ENCODE results near the gene TEDC1.

TEDC1 gene

DNA sequence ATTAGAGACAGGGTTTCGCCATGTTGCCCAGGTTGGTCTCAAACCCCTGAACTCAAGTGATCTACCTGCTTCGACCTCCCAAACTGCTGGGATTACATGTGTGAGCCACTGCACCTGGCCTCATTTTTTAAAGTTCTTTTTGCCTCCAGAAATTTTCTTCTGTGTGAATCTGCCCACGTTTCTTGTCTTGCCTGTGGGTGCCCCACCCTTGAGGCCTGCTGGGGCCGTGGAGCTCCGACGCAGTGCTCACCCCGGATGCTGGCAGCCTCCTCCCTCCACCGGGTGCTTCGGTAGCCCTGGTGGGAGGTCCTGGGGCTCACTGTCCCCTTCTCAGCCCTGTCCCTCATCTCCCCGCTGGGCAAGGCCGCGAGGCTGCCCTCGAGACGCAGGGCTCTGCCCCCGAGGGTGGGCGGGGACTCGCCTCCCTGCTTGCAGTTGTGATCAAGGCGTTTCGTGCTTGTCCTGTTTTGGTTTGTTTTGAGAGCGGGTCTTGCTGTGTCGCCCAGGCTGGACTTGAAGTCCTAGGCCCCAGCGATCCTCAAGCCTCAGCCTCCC lies 35.9 kb upstream of the TEDC1 start:
- H3K9ac ChIP-seq: no peak overlapping the region
- peaks cover 0 to 32% (median 0%) of the 10 kb centered on the region in 10 experiments; a peak in 6 of 20 replicates for H3K4me1 ChIP-seq
- no peak overlapping the region for H3K27ac ChIP-seq
- no peaks in the 10 kb centered on the region for H3K27me3 ChIP-seq
- H3K36me3 ChIP-seq: peaks cover 81 to 90% (median 88%) of the 10 kb centered on the region in 11 experiments
- no peak overlapping the region for H3K4me3 ChIP-seq
- no peak for TF ChIP-seq Cebpa-rat (IDR thresholded peaks at IDR 0.05)
- H3K9me3 ChIP-seq (replicated peaks in 1 of 11): no peaks in the 10 kb centered on the region
- H3K4me2 ChIP-seq: no peak overlapping the region
- peaks cover 10 to 90% (median 75%) of the 10 kb centered on the region in 11 experiments; a peak in 21 of 22 replicates for H4K20me1 ChIP-seq

DNA sequence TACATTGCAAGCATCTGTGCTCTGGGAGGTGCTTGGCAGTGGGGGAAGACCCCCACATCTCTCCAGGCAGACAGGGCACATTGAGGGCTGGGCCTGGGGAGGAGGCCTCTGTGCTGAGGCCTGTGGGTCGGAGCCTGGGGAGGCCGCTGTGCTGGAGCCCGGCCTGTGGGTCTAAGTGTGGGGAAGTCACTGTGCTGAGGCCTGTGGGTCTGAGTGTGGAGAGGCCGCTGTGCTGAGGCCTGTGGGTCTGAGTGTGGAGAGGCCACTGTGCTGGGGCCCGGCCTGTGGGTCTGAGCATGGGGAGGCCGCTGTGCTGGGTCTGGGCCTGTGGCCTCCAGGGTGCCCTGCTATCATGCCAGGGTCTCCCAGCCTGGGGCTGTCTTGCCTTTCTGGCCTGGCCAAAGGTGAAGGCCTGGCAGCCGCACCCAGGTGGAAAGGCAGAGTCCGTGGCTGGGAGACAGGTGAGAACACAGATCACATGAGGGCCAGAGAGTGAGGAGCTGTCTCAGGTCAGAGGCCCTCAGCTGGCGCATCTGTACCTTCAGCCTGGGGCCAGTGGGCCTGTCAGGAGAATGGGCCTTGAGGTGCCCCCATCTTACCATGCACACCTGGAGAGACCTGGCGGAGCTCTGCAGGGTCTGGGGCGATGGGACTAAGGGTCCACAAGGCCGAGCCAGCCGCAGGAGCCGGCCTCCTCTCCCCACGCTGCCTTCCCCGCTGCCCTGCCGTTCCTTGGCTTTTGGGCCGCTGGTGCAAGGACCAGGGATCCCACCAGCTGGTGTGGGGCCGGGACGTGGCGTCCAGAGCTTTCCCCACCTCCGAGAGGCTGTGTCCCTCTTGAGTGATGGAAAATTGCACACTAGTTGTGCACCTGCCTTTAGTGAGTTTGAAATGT lies 35.0 kb upstream of the TEDC1 start:
- H3K36me3 ChIP-seq: peaks cover 81 to 90% (median 88%) of the 10 kb centered on the region in 11 experiments
- no peaks in the 10 kb centered on the region for H3K9me3 ChIP-seq (replicated peaks in 1 of 11)
- H3K27ac ChIP-seq: no peak overlapping the region
- H3K4me2 ChIP-seq: no peak overlapping the region
- no peak for TF ChIP-seq Cebpa-rat (IDR thresholded peaks at IDR 0.05)
- H3K4me1 ChIP-seq: peaks cover 0 to 32% (median 0%) of the 10 kb centered on the region in 10 experiments; a peak in 6 of 20 replicates
- H3K9ac ChIP-seq: peak overlapping the region in 3 of 11 experiments; percentile 29 to 38 (median 31); a peak in 4 of 22 replicates
- H3K27me3 ChIP-seq: no peaks in the 10 kb centered on the region
- peaks cover 10 to 90% (median 74%) of the 10 kb centered on the region in 11 experiments; a peak in 20 of 22 replicates for H4K20me1 ChIP-seq
- no peak overlapping the region for H3K4me3 ChIP-seq

DNA sequence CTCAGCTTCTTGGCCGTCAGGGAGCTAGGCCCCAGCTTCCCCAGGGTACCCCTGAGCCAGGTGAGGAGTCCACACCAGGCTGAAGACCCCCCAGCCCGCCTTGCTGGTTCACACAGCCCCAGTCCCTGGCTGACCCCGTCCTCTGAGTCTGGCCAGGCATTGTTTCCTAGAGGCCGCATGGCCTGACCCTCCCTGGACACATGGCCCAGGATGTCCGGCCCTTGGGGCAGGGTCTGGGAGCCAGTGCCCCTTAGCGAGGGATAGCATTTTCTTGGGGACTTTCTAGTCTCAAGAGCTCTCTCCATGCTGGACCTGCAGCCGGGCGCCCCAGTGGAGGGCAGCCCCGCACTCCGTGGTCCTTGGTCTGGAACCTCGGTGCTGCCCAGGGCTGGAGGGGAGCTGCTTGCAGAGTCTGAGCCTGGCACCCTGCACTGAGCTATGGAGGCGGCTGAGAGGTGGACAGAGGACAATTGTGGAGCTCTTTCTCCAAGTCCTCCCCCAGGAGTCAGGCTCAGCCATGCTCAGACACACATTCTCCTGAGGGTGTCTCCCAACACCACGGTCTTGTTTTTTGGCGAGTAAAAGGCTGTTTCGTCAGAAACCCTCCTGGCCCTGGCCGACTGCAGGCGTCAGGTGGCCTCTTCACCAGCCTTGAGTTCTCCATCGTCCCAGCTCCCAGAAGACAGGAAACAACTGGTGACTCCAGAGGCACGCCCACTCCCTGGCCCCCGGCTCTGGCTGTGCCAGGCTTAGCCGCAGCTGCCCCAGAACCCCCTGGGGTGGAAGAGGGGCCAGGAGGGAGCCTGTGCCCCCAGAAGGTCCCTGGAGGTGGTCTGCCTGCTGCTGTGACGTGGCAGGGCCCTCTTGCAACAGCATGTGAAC lies 34.1 kb upstream of the TEDC1 start:
- Histone ChIP-seq H3K27me3 (no peaks in the 10 kb centered on the region), H3K4me3 (no peak overlapping the region), H3K9me3 (replicated peaks in 1 of 11) (no peaks in the 10 kb centered on the region), H3K36me3 (peaks cover 81 to 90% (median 88%) of the 10 kb centered on the region in 11 experiments), H3K4me1 (peaks cover 0 to 37% (median 0%) of the 10 kb centered on the region in 10 experiments; a peak in 6 of 20 replicates), H4K20me1 (peaks cover 10 to 90% (median 75%) of the 10 kb centered on the region in 11 experiments; a peak in 20 of 22 replicates), H3K4me2 (no peak overlapping the region), H3K9ac (peak overlapping the region in 4 of 11 experiments; percentile 15 to 39 (median 28); a peak in 4 of 22 replicates), H3K27ac (no peak overlapping the region)
- TF ChIP-seq Cebpa-rat (IDR thresholded peaks at IDR 0.05): no peak

DNA sequence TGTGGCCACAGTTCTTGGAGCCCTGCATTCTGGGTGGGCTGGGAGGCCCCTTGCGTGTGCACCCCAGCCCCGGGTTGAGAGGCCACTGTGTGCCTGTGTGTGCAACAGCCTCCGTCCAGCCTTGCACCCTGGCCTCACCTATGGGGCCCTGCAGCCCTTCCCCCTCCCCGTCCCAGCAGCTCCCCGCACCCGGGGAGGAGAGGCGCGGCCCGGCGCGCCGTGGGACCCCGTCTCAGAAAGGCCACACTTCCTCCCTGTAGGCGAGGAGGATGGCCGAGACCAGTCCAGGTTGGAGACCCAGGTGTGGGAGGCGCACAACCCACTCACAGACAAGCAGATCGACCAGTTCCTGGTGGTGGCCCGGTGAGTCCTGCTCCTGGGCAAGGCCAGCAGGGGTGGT lies 33.0 kb upstream of the TEDC1 start:
- Histone ChIP-seq H3K9ac (no peak overlapping the region), H3K9me3 (replicated peaks in 1 of 11) (no peaks in the 10 kb centered on the region), H3K27ac (no peak overlapping the region), H3K4me3 (no peak overlapping the region), H3K4me1 (peaks cover 0 to 36% (median 0%) of the 10 kb centered on the region in 10 experiments; a peak in 6 of 20 replicates), H3K27me3 (no peaks in the 10 kb centered on the region), H3K4me2 (no peak overlapping the region), H3K36me3 (peaks cover 80 to 90% (median 88%) of the 10 kb centered on the region in 11 experiments), H4K20me1 (peaks cover 10 to 90% (median 74%) of the 10 kb centered on the region in 11 experiments; a peak in 20 of 22 replicates)
- TF ChIP-seq Cebpa-rat (IDR thresholded peaks at IDR 0.05): no peak

DNA sequence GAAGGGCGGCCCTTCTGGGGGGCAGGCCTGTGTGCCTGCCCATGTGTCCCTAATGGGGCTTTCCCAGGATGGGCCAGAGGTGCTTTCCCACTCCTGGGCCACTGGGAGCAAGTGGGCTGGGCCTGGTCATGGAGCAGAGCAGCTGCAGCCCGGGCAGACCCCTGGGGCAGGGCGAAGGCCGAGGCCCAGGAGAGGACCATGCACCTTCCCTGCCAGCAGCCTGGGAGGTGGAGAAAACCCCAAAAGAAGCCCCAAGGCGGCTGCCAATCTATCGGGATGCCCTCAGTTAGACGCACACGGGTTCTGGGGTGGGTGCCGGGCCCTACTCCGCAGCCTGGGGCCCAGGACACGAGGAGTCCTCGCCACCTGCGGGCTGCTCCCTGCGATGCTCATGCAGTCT lies 32.5 kb upstream of the TEDC1 start:
- H3K27ac ChIP-seq: no peak overlapping the region
- H4K20me1 ChIP-seq: peaks cover 10 to 90% (median 71%) of the 10 kb centered on the region in 11 experiments; a peak in 20 of 22 replicates
- H3K4me3 ChIP-seq: no peak overlapping the region
- no peak for TF ChIP-seq Cebpa-rat (IDR thresholded peaks at IDR 0.05)
- no peaks in the 10 kb centered on the region for H3K9me3 ChIP-seq (replicated peaks in 1 of 11)
- H3K27me3 ChIP-seq: no peaks in the 10 kb centered on the region
- peaks cover 83 to 90% (median 88%) of the 10 kb centered on the region in 11 experiments for H3K36me3 ChIP-seq
- no peak overlapping the region for H3K9ac ChIP-seq
- no peak overlapping the region for H3K4me2 ChIP-seq
- peaks cover 0 to 32% (median 0%) of the 10 kb centered on the region in 10 experiments; a peak in 5 of 20 replicates for H3K4me1 ChIP-seq

DNA sequence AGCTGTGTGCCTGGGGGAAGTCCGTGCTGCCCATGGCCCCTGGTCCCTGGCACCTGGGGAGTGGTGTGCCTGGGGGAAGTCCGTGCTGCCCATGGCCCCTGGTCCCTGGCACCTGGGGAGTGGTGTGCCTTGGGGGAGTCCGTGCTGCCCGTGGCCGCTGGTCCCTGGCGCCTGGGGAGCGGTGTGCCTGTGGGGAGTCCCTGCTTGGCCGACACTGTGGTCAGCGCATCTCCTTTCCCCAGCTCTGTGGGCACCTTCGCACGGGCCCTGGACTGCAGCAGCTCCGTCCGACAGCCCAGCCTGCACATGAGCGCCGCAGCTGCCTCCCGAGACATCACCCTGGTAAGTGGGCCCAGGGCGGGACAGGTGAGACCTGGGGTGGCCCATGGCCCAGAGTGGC lies 30.9 kb upstream of the TEDC1 start:
- H4K20me1 ChIP-seq: peaks cover 10 to 88% (median 71%) of the 10 kb centered on the region in 11 experiments; a peak in 20 of 22 replicates
- H3K4me2 ChIP-seq: no peak overlapping the region
- no peak overlapping the region for H3K27ac ChIP-seq
- peaks cover 81 to 90% (median 87%) of the 10 kb centered on the region in 11 experiments for H3K36me3 ChIP-seq
- no peaks in the 10 kb centered on the region for H3K27me3 ChIP-seq
- no peak overlapping the region for H3K4me3 ChIP-seq
- peaks cover 0 to 22% (median 0%) of the 10 kb centered on the region in 10 experiments; a peak in 2 of 20 replicates for H3K4me1 ChIP-seq
- H3K9me3 ChIP-seq (replicated peaks in 1 of 11): no peaks in the 10 kb centered on the region
- H3K9ac ChIP-seq: no peak overlapping the region
- TF ChIP-seq Cebpa-rat (IDR thresholded peaks at IDR 0.05): no peak

DNA sequence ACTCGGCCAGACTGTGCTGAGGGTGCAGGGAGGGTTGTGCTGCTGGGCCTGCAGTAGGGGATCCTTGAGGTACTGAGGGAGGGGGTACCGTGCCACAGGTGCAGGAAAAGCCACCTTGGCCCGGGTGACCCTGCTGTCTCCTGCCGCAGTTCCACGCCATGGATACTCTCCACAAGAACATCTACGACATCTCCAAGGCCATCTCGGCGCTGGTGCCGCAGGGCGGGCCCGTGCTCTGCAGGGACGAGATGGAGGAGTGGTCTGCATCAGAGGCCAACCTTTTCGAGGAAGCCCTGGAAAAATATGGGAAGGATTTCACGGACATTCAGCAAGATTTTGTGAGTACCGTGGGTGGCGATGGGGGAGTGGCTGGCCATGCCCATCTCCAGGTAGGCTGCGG lies 30.4 kb upstream of the TEDC1 start:
- peaks cover 81 to 90% (median 87%) of the 10 kb centered on the region in 11 experiments for H3K36me3 ChIP-seq
- no peak for TF ChIP-seq Cebpa-rat (IDR thresholded peaks at IDR 0.05)
- H3K9ac ChIP-seq: no peak overlapping the region

DNA sequence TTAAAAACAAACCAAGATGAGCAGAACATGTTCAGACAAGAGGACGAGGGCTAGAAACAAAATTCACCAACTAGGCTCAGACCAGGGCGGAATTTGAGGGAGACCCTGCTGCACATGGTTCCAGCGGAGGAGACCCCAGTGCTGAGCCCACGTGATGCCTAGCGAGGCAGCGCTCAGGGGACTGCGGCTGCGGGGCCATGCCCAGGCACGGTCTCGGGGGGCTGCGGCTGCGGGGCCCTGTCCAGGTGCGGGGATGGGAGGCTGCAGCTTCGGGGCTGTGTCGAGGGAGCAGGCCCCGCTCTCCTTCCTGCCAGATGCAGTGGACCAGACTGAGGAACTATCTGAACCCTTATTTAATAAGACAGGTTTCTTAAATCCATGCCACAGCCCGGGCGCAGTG lies 29.1 kb upstream of the TEDC1 start:
- Histone ChIP-seq H4K20me1 (peaks cover 2 to 88% (median 69%) of the 10 kb centered on the region in 11 experiments; a peak in 20 of 22 replicates), H3K27ac (no peak overlapping the region), H3K9me3 (replicated peaks in 1 of 11) (no peaks in the 10 kb centered on the region), H3K4me2 (no peak overlapping the region), H3K27me3 (no peaks in the 10 kb centered on the region), H3K36me3 (peaks cover 77 to 89% (median 86%) of the 10 kb centered on the region in 11 experiments), H3K9ac (0 out of 22 replicates have a peak overlapping the region, but pooled peaks of 1 of the 11 experiments have one; percentile 21), H3K4me1 (peaks cover 0 to 23% (median under 1%) of the 10 kb centered on the region in 10 experiments; a peak in 6 of 20 replicates), H3K4me3 (no peak overlapping the region)
- TF ChIP-seq Cebpa-rat (IDR thresholded peaks at IDR 0.05): no peak

More for the DNA sequence above, 30.4 kb upstream of the TEDC1 start:
- no peaks in the 10 kb centered on the region for H3K9me3 ChIP-seq (replicated peaks in 1 of 11)
- no peak overlapping the region for H3K4me3 ChIP-seq
- no peaks in the 10 kb centered on the region for H3K27me3 ChIP-seq
- H3K4me1 ChIP-seq: peaks cover 0 to 22% (median 0%) of the 10 kb centered on the region in 10 experiments; a peak in 2 of 20 replicates
- H3K27ac ChIP-seq: no peak overlapping the region
- H3K4me2 ChIP-seq: no peak overlapping the region
- peaks cover 7 to 88% (median 71%) of the 10 kb centered on the region in 11 experiments; a peak in 20 of 22 replicates for H4K20me1 ChIP-seq
